Measurements from ENCODE around the gene MAP2K1.
"Not testable (repeated sequence)": the region's sequence is repeated elsewhere in the genome, so short reads cannot be mapped to it uniquely, and the experiment has no call there.

The MAP2K1 gene

GRCh38 chr15:66476535-66476934, 89.8 kb downstream of the MAP2K1 start:
- no peak for DNase-seq (ENCODE audit: low read depth in 2 of 2)

GRCh38 chr15:66477011-66477410, 90.3 kb downstream of the MAP2K1 start:
- no peak for DNase-seq (ENCODE audit: low read depth in 2 of 2)

- DNase-seq (ENCODE audit: low read depth in 2 of 2) = no peak
Observed at GRCh38 chr15:66480267-66480666, 93.6 kb downstream of the MAP2K1 start.

DNA sequence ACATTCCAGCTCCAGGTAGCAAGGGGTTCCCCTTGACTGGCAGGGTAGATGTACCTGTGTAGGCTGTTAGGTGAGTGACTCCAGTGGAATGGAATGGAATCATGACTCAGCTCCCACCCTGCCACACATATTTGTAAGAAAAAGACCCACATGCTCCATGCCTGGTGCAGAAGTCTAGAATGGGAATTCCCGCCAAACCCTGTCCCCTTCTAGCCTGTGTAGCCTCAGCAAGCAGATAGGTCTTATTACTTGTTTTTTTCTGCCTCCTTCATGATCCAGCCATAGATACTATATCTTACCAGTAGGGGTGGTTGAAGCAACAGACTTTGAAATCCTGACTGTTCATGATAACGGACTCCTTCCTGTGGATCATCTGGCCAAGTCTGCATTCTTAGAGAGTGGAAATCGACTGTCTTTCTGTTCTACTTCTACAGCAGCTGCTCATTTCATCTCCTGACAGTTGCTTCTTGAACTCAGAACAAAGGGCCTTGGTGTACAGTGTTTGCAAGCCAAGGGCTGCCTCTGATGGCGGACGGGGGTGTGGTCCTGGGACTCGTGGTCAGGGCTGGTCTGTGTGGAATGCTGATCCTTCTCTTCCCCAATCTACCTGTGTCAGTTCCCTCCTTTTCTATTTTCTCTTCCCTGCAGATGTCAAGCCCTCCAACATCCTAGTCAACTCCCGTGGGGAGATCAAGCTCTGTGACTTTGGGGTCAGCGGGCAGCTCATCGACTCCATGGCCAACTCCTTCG, 94.6 kb downstream of the MAP2K1 start:
- DNase-seq (ENCODE audit: low read depth in 2 of 2) = no peak

DNA sequence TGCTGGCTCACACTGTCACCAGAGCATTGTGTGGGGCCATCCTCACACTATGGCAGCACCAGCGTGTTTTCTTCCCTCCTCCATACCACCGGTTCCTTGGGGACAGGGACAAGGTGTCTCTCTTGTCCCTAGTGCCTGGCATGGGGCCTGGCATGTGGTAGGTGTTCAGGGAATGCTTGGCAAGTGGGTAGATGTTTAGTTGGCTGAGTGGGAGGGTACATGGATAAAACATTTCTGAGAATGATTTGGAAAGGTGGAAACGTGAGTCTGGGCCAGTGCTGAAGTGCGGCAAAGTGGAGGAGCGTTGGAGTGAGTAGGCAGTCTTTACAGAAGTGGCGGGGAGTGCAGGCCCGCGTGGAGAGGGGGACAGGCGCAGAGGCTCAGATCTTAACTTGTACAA, 95.8 kb downstream of the MAP2K1 start:
- DNase-seq (ENCODE audit: low read depth in 2 of 2) = no peak

- DNase-seq (ENCODE audit: low read depth in 2 of 2) = no peak
Observed at GRCh38 chr15:66483131-66483566, 96.4 kb downstream of the MAP2K1 start.

GRCh38 chr15:66484539-66485112, 97.9 kb downstream of the MAP2K1 start:
- no peak for DNase-seq (ENCODE audit: low read depth in 2 of 2)

DNA sequence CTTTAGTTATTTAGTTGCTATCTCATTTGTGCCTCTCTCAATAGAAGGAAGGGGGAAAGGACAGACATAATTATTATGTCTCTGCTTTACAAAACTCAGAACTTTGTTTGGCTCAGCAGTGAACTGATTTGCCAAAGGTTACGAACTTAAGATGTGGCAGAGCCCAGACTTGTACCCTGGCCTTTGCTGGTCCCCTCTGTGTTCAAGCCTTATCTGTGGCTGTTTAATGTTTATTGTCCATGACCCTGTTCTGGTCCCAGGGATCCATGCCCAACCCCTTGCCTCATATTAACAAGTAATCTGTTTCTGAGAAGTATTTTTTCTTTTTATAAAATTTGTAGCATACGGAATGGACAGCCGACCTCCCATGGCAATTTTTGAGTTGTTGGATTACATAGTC, 100.2 kb downstream of the MAP2K1 start:
- no peak for DNase-seq (ENCODE audit: low read depth in 2 of 2)

DNA sequence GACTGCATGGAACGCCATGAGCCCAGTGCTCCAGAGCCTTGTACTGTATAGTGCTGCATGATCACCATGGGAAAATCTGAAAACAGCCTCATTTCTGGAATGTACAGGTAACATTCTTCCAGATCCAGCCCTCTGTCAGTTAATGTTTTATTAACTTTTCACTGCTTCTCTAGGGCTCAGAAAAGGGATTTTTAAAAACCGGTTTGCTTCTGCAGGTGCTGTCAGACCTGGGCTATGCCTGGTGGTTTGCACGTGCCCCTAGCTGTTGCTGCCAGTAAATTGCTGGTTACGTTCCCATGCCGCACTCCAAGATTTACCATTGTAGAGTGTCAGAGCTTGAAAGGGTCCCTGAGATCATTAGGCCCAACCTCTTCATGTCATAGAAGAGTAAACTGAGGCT, 101.8 kb downstream of the MAP2K1 start:
- DNase-seq (ENCODE audit: low read depth in 2 of 2) = no peak

- DNase-seq (ENCODE audit: low read depth in 2 of 2) = no peak
Observed at GRCh38 chr15:66489179-66489791, 102.6 kb downstream of the MAP2K1 start.

DNA sequence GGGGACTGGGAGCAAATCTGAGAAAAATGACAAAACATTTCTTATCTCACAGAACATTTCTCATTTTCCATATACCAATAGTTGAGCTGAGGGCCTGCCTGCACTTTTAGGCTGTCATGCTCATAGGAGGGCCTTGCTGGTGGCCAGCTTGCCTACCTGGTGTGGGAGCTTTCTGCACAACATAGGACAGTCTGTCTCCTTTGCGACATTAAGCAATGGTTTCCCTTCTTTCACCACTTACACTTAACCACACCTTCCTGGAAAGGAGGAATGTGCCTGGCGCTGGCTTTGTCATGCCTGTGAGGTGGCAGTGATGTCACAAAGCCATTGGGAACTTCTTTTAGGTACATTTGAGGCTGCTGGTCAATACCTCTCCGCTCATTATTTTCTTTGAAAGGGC, 105.1 kb downstream of the MAP2K1 start:
- DNase-seq (ENCODE audit: low read depth in 2 of 2) = no peak

DNA sequence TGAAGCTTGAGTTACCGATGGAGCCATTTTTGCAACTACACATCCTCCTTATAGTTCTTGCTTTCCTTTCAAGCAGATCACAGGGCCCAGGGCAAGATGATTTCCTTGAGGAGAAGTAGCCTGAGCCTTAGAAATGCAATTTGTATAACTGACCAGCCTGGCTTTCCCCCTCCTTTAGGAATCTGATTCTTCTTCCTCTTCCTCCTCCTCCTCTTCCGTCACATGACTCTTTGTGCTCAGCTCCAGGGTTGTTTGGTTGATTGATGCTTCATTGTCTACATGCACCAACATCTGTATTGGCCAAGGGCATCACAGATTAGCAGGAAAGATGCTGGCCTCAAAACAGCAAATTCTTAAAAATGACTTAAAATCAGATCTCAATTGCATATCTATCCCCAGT, 107.5 kb downstream of the MAP2K1 start:
- no peak for DNase-seq (ENCODE audit: low read depth in 2 of 2)

DNA sequence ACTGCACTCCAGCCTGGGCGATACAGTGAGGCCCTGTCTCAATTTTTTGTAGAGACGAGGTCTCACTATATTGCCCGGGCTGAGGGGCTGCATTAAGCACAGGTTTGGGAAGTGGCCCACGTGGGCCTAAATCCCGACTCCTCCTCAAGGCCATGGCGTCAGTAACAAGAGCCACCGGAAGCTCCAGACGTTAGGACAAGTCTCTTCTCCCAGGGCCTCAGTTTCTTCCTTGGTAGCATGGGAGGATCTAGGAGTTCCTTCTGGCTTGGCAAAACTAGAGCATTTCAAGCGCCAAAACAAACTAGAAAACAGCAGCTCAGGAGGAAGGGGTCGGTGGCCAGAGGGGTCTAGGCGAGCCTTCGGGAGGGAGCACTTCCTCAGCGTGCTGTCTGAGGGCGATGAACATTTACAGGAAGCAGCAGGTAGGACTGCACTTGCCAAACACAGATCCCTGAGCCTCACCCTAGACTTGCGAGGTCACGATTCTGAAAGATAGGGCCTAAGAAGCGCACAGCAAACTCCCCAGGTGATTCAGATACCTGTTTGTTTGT, 110.3 kb downstream of the MAP2K1 start:
- no peak for DNase-seq (ENCODE audit: low read depth in 2 of 2)

- peak; percentile 93 to 95 for DNase-seq (ENCODE audit: low read depth in 2 of 2)
Observed at GRCh38 chr15:66497502-66498455, 111.1 kb downstream of the MAP2K1 start, which contains the start of gene SNAPC5. TSS of gene SNAPC5 (minus strand) at chr15:66497762. CDS start at chr15:66497731, 31 bp downstream.

GRCh38 chr15:66498501-66499386, 112.0 kb downstream of the MAP2K1 start:
- no peak for DNase-seq (ENCODE audit: low read depth in 2 of 2)

DNA sequence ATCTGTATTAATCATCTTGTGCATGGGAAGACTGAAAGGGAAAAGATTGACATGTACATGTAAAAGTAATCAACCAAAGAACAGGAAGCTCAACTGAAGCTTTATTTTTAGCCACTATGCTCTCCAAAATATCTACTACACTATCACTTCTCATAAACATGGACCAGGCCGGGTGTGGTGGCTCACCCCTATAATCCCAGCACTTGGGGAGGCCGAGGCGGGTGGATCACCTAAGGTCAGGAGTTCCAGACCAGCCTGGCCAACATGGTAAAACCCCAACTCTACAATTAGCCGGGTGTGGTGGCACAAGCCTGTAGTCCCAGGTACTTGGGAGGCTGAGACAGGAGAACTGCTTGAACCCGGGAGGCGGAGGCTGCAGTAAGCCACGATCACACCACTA, 113.6 kb downstream of the MAP2K1 start:
- not testable (repeated sequence) for DNase-seq (ENCODE audit: low read depth in 2 of 2)

GRCh38 chr15:66502491-66502890, 115.8 kb downstream of the MAP2K1 start:
- no peak for DNase-seq (ENCODE audit: low read depth in 2 of 2)

GRCh38 chr15:66503041-66503648, 116.4 kb downstream of the MAP2K1 start:
- DNase-seq (ENCODE audit: low read depth in 2 of 2) = not testable (repeated sequence)

DNA sequence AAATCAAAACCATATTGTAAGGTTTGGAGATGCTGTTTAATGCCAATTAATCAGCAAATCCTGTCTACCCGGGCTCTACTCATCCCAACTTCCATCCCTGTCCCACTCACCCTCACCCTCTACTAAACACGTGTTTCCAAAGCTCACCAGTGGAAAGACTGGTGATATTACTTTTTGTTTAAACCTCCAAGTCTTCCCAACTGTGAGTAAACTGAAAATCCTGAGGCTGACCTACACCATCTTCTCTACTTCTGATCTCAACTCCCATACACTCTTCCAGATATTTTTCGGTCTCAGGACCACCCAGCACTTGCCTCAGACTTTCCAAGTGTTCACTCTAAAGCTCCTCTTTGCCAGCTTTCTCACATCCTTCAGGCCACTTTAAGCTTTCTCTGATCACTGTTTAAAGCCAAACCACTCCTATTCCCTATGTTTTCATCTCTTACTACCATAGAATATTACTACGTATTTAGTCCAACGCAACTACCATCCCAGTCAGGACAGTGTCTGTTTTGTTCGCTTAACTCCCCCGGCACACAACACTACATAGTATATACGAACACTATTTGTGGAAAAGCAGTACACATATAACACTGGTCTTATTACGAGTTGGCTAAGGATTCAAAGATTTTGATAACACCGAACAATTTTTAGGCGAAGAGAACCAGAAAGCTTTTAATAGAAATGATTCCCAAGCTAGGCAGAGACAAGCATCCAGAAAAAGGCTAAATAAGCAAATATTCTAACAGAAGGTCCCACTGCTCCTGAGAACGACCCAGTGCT, 117.3 kb downstream of the MAP2K1 start:
- no peak for DNase-seq (ENCODE audit: low read depth in 2 of 2)

Data from stimulated activated CD8-positive, alpha-beta memory T cell treated with anti-CD3 and anti-CD28 coated beads, Interleukin-7, amount 100 ng/mL, for 4 hours (primary cell).